ENCODE data around the gene SDS.
A peak's percentile ranks its signal among the peaks of the same experiment; 100 is the strongest.

The SDS gene

GRCh38 chr12:113403435-113404415, at the start of gene SDS:
TSS of gene SDS (minus strand) at chr12:113403887. CDS start at chr12:113399708, 4,179 bp downstream.
- TF ChIP-seq CTCF (IDR thresholded peaks at IDR 0.05; ENCODE audit: low read depth, low read length), result no peak
- H3K4me3 ChIP-seq (replicated peaks in 1 of 2; ENCODE audit: low read depth in 2 of 2, low read length in 2 of 2), result no peak within 1 kb of the TSS
- peak; percentile 23 to 93 for DNase-seq (ENCODE audit: low read depth in 2 of 2)

- TF ChIP-seq CTCF (IDR thresholded peaks at IDR 0.05; ENCODE audit: low read depth, low read length), result no peak
- no peak overlapping the region for H3K4me3 ChIP-seq (replicated peaks in 1 of 2; ENCODE audit: low read depth in 2 of 2, low read length in 2 of 2)
- DNase-seq (ENCODE audit: low read depth in 2 of 2), result no peak
Observed at GRCh38 chr12:113453330-113453729, 49.6 kb upstream of the SDS start.

GRCh38 chr12:113452458-113452857, 48.8 kb upstream of the SDS start:
- no peak for DNase-seq (ENCODE audit: low read depth in 2 of 2)
- H3K4me3 ChIP-seq (replicated peaks in 1 of 2; ENCODE audit: low read depth in 2 of 2, low read length in 2 of 2), result no peak overlapping the region
- no peak for TF ChIP-seq CTCF (IDR thresholded peaks at IDR 0.05; ENCODE audit: low read depth, low read length)

- DNase-seq (ENCODE audit: low read depth in 2 of 2), result no peak
- no peak for TF ChIP-seq CTCF (IDR thresholded peaks at IDR 0.05; ENCODE audit: low read depth, low read length)
- no peak overlapping the region for H3K4me3 ChIP-seq (replicated peaks in 1 of 2; ENCODE audit: low read depth in 2 of 2, low read length in 2 of 2)
Observed at GRCh38 chr12:113449839-113450238, 46.2 kb upstream of the SDS start.

GRCh38 chr12:113449299-113449698, 45.6 kb upstream of the SDS start:
- no peak overlapping the region for H3K4me3 ChIP-seq (replicated peaks in 1 of 2; ENCODE audit: low read depth in 2 of 2, low read length in 2 of 2)
- no peak for DNase-seq (ENCODE audit: low read depth in 2 of 2)
- no peak for TF ChIP-seq CTCF (IDR thresholded peaks at IDR 0.05; ENCODE audit: low read depth, low read length)

GRCh38 chr12:113448873-113449272, 45.2 kb upstream of the SDS start:
- DNase-seq (ENCODE audit: low read depth in 2 of 2), result no peak
- no peak for TF ChIP-seq CTCF (IDR thresholded peaks at IDR 0.05; ENCODE audit: low read depth, low read length)
- H3K4me3 ChIP-seq (replicated peaks in 1 of 2; ENCODE audit: low read depth in 2 of 2, low read length in 2 of 2), result no peak overlapping the region
